ENCODE data around the gene TMEM135.

The TMEM135 gene

DNA sequence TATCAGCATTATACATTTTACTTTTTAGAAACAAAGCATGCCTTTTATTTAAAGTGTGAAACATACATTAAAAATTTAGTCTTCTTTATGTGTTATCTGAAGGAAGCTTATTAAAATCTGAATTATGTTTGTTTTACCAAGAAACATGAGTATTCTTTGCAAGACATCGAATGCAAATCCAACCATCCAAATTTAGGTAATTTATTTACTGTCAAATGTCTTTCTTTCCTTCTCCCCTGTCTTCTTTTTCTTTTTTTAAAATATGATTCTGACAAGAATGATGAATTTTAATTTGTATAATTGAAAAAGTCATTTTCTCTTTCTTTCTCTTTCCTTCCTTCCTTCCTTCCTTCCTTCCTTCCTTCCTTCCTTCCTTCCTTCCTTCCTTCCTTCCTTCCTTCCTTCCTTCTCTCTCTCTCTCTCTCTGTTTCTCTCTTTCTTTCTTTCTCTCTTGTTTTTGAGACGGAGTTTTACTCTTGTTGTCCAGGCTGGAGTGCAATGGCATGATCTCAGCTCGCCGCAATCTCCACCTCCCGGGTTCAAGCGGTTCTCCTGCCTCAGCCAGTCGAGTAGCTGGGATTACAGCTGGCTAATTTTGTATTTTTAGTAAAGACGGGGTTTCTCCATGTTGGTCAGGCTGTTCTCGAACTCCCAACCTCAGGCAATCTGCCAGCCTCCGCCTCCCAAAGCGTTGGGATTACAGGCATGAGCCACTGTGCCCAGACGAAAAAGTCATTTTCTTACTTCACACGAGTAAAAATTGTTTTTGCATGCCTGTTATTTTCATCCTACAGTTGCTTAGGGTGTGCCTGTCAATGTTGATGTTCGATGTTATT lies 157.5 kb downstream of the TMEM135 start:
- DNase-seq (ENCODE audit: low spot score) = no peak

DNA sequence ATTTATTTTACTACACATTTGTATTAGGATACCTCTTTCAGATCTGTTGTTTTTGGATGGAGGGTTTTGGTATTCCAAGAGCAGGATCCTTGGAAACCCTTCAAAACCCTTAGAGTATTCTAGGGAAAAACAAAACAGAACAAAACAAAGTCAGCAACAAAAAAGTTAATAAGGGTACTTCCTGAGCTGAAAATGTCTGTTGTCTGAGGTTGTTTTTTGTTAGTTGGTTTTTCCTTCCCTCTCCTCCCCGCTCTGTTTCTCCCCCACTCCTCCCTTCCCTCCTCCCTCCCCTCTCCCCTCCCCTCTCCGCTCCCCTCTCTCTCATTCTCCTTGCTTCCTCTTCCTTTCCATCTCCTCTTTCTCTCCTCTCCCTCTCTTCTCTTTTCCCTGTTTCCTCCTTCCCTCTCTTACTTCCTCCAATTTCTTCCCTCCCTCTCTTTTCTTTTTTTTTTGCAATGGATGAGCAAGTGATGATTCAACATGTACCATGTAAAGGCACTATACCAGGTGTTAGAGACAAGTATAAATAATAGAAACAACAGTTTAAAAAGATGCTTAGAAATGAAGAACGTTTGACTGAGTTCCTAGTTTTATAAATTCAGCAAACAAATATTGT lies 160.6 kb downstream of the TMEM135 start:
- DNase-seq (ENCODE audit: low spot score) = no peak

DNA sequence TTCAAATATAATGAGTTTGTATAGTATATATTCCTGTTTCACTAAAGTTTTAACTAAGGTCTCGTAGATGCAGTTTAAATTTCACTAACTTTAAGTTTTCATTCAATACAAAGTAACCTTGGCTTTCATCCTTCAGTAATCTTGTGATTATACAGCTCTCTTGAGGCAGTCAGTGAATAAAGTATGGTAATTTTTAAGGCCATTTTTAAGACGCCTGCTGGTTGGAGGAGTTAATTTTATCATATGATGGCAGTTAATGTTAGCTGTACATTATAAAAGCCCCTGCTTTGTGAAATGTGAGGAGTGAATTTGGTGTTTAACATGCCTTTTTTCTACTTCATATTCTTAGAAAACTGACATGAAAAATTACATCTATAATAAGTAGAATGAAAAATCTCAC lies 163.6 kb downstream of the TMEM135 start:
- DNase-seq (ENCODE audit: low spot score) = no peak

DNA sequence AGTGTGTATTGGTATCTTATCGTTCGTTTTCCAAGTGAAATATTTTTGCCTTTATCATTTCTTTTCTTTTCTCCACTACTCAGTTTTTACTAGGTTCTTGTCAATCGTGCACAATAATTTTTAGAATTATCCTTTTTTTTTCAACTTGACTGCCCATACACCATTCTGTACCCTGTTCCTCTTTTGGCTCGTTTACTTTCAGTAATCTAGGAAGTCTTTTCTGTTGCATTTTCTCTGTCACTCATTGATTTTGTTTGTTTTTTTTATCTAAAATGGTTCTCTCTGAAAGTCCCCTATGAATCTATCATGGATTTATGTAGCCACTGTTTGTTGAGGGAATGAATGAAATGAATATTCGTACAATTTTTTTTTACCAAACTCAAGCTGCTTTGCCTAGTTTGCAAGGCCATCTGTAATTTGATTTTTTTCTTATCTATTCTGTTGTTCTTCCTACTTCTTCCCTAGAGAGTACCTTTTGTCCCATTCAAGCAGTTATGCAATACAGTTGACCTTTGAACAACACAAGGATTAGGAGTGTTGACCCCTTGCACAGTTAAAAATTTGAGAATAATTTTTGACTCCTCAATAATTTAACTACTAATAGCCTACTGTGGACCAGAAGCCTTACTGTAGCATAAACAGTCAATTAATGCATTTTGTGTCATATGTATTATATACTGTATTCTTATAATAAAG lies 166.3 kb downstream of the TMEM135 start:
- DNase-seq (ENCODE audit: low spot score) = no peak

DNA sequence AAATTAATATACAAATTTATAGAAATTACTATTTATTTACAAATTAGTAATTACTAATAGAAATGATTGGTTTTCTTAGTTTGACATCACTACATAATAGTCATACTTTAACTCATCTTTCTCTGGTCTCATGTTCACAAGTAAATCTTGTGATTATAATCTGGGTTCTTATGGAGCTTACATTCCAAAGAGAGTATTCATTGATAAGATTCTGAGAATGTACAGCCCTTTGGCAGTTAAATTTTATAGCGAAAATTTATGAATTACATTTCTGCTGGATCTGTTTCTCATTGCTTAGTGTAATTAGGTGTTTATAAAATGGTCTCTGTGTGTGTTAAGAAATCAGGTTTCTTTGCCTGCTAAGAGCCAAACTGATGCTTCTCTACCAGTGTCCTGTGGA lies 175.2 kb downstream of the TMEM135 start:
- DNase-seq (ENCODE audit: low spot score) = no peak

DNA sequence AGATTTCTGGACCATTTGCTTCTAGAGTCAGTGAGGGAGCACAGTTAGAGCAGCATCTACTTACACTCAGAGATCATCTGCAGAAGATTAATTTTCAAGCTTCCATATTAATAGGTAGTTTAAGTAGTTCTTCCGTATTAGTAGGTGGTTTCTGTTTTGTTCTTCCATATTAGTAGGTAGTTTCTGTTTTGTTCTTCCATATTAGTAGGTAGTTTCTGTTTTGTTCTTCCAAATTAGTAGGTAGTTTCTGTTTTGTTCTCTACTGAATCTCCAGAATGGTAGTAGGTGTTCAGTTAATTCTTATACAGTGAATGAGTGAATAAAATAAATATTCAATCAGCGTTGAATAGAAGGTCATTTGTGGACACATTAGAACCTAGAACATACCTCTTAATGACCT lies 175.7 kb downstream of the TMEM135 start:
- DNase-seq (ENCODE audit: low spot score) = no peak

DNA sequence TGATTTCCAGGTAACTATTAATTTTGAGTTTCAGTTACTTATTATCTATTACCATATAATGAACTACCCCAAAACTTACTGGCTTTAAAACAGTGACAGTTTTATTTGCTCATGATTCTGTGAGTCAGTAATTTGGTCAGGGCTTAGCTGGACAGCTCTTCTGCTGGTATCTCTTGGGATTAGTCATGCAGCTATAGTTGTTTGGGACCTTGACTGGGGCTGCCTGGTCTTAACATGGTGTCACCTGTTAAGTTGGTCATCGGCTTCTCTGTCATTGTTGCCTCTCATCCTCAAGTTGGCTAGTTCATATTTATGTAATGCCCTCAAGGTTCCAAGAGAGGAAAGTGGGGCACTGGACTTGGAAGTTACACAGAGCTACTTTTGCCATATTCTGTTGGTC lies 177.5 kb downstream of the TMEM135 start:
- no peak for DNase-seq (ENCODE audit: low spot score)

DNA sequence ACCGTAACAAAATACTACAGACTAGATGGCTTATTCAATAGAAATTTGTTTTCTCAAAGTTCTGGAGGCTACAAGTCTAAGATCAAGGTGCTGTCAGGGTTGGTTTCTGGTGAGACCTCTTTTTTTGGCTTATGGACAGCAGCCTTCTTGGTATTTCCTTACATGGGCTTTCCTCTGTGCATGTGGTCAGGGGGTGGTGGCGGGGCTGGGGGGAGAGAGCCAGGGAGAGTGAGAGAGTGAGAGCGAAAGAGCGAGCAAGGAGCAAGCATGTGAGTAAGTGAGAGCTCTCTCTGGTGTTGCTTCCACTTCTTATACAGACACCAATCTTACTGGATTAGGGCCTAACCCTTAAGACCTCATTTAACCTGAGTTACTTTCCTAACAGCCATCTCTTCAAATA lies 181.5 kb downstream of the TMEM135 start:
- peak; percentile 37 for DNase-seq (ENCODE audit: low spot score)

DNA sequence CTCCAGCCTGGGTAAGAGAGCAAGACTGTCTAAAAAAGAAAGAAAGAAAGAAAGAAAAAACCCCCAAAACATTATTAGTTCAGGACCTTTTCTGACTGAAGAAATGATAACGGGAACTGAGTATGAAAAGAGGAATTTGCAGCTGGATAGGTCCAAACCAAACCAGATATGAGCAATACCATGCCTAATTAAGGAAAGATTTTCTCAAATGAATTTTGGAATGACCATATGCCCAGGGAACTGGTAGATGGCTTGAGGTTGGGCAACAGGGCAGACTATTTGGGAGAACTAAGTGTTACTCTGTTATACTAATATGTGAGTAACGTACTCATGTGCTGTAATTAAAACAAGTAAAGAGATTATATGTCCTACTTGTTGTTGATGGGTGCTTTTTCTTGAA lies 186.1 kb downstream of the TMEM135 start:
- DNase-seq (ENCODE audit: low spot score) = no peak

DNA sequence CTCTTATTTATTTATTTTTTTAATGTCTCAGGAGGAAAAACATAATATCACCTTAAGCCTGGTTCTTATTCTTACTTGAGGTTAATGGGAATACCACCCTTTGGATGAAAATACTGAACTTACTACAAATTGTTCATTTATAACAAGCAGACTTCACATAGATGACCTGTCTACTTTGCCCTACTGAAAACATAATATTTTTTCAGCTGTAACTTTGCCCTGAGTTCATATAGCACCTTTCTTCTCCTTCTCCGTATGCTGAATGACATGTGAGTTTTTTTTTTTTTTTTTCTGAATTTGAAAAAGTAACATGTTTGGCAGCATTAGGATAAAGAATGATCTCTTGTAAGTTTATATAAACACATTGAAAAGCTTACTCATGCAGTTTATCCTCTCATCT lies 186.8 kb downstream of the TMEM135 start:
- no peak for DNase-seq (ENCODE audit: low spot score)

DNA sequence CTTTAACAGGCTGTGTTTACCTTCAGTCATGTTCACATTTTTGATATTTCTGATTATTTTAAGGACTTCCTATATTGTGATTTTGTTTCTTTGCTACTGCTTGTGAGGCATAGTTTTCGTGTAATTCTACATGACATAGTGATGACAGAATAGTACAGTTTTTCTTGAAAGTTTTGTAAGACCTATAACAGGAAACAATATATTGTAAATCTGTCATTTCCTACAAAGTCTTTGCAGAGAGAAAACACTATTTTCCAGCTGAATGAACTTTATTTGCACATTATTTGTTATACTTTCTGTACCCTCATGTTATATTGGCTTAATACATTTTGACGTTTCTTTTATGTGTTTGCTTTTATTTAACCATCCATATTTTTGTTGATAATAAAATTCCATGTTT lies 191.1 kb downstream of the TMEM135 start:
- DNase-seq (ENCODE audit: low spot score) = no peak

DNA sequence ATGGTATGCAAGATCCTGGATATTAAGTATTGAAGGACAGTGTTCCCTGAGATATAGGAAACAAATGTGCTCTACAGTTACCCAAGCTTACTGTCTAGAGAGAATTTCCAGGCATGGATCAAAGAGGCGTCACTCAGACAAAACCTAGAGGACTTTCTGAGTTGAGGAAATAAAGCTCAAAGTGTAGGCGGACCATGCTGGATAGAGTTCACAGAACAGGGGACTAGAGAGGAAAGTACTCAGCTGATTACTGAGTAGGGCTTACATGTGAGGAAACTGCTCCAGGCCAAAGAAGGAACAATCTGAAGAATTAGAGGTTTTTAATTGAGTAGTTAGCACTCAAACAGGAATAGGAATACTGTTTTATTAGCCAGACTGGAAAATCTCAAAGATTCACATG lies 193.3 kb downstream of the TMEM135 start:
- no peak for DNase-seq (ENCODE audit: low spot score)

DNA sequence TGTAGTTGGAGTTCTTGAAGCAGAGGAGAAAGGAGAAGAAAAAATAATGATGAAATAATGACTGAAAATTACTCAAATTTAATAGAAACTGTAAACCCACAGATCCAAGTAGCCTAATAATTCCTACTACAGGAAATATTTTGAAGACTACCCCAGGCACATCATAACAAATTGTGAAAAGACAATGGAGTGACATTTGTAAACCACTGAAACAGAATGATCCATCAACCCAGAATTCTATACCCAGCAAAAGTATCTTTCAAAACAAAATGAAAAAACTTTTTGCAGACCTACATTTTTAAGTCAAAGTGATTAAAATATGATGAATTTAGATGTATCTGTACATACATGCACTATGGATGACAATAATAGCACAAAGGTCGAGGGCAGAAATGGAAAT lies 194.6 kb downstream of the TMEM135 start:
- no peak for DNase-seq (ENCODE audit: low spot score)

DNA sequence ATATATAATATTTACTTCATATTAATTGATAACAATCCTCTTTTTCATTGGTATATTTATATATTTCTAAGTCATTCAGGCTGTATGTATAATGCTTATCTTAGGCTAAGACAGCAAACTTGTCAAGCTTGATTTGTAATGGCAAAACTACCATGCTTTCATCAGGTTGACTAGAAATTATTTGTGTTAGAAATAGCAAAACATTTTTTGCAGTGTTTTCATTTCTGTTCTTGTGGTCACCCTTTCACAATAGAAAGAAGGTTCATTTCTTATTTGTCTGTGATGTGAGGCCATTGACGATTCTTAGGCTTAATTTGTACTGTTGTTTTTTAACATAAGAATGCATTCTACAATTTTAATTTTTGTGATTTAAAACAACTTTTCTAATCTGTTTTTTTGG lies 197.6 kb downstream of the TMEM135 start:
- no peak for DNase-seq (ENCODE audit: low spot score)

DNA sequence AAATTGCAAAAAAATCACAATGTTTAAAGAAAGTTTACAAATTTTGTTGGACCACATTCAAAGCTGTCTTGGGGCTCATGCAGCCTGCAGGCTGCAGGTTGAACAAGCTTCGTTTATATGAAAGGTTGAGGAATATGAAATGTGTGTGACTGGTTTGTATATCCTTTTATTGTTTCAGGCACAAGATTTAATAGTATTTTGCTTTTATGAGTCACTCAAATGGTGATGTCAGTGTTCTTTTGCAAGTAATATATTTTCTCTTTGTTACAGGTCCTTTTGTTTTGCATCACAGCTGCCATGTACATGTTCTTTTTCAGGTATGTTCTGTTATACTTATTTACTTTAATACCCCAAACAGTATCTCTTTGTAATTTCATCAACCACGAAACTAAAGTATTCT lies 198.6 kb downstream of the TMEM135 start:
- DNase-seq (ENCODE audit: low spot score) = no peak

DNA sequence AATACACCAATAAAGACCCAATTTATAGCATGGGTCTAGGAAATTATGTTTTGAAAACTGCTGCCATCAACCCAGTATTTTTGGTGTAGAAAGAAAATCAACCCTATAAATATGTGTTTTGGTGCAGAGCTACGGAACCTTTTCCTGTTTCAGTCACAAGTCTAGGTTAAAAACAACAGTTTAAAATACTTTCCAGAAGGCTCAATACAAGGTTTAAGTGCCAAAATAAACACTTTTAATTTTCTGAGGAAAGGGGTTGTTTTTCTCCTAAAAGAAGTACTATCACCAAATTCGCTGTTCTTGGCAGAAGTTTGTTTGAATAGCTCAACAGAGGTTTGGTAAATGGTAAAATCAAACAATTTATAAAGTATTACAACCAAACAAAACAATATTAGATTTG lies 201.3 kb downstream of the TMEM135 start:
- no peak for DNase-seq (ENCODE audit: low spot score)

DNA sequence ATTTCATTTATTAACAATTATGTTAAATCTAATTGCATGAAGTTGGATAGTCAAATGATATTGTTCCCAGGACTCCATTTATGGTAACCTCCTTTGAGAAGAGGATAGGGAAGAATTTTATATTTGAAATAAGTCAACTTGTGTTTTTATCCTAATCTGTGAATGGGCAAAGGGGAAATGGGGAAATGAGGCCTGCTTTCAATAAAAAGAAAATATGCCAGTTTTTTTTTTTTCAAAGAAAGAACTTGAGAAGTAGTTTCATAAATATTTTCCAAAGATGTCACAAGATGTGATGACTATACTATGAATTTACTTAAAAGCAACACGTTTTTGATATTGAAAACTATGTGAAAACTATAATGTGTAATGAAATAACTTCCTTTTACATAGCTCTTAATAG lies 201.8 kb downstream of the TMEM135 start:
- no peak for DNase-seq (ENCODE audit: low spot score)

DNA sequence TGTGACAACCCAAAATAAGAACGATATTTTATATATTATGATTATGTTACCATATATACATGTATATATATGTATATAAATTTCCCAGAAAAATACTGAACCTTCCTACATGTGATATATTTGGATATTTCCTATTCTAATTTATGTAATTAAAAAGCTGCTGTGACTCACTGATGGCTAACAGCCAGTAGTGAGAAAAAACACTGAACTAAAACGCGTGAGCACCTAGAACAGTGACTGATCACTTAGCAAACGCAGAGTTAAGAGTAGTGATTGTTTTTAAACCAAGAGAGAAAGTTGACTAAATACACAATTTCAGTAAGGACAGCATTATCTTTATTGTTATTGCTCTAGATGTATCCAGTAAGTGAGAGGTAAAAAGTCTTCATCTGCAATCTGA lies 213.8 kb downstream of the TMEM135 start:
- no peak for DNase-seq (ENCODE audit: low spot score)

DNA sequence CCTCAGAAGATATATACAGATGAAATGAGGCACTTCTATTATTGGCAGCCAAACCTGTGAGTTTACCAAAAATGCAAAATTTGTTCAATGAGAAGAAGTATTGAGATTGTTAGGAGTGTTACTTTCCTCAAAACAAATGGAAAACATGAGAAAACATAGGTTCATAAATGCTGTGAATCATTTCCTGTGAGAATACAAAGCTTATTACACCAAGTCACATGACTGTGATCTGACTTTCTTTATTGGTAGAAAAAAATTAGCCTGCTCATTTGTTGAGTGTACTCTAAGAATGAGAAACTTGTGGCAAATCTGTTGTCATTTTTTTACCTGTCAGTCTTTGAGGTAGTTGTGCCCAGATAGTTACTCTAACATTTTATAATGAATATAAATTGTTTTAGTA lies 215.1 kb downstream of the TMEM135 start:
- no peak for DNase-seq (ENCODE audit: low spot score)

DNA sequence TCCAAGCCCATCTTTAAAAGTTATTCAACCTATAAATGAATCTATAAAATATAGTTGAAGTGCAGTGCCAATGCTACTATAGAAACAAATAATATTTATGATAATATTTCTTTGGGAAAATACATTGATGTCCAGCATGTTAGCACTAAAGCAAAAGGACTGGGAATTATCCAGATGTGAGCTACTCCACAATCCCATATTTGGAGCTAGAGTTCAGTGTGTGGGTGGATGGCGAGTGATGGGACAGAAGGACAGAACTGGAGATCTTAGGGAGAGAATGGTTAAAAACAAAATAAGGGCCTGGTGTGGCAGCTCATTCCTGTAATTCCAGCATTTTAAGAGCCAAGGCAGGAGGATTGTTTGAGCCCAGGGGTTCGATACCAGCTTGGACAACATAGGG lies 216.8 kb downstream of the TMEM135 start:
- DNase-seq (ENCODE audit: low spot score) = no peak

DNA sequence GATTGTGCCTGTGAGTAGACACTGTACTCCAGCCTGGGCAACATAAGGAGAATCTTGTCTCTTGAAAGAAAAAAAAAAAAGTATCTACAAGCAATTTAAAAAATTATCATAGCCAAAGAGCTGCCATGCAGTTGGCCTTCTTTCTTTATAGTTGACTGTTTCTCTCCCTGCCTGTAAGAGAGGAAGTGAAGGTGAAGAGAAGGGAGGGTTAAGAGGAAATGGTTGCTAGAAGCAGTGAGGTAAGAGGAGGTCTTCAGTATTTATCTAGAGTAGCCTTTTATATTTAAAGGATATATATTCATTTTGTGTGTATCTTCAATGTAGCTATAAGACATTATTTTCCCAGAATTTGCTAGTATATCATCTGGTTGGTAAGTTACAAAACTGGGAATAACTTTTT lies 217.9 kb downstream of the TMEM135 start:
- DNase-seq (ENCODE audit: low spot score) = no peak

DNA sequence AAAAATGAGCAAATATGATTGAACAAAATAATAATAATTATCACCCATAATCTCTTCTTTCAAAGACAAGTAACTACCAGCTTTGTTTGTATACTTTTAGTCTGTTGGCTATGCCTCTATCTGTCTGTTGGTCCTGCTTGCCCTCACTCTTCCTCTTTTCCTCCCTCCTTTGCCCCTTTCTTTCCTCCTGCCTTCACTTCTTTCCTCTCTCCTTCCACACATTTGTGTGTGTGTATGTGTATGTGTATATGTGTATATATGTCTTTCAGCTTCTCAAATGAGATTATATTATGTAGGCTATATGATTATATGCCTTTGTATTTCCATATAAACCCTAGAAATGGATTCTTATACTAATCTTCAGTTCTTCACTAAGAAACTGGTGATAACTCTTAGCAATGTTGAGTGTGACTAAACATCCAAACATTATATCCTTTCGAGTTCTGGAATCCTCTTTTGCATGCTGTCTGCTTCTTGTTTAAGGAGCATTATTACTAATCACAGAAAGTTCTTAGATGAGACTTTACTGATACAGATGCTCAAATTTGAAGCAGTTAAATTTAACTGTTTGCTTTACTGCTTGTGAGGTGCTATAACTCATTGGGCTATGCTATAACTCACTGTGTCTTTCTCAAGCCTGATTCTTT lies 219.1 kb downstream of the TMEM135 start:
- no peak for DNase-seq (ENCODE audit: low spot score)
